ENCODE data around the gene ADK.
"Not testable (repeated sequence)": the region's sequence is repeated elsewhere in the genome, so short reads cannot be mapped to it uniquely, and the experiment has no call there.

ADK gene

GRCh38 chr10:74523199-74523598, 372.2 kb downstream of the ADK start:
- H3K9me3 Mint-ChIP-seq (ENCODE audit: low read depth): no peaks in the 10 kb centered on the region
- no peaks in the 10 kb centered on the region for H3K27me3 Mint-ChIP-seq
- peak overlapping the region; percentile 43 for H3K27ac Mint-ChIP-seq
- H3K4me1 Mint-ChIP-seq (ENCODE audit: low read depth): no peaks in the 10 kb centered on the region
- H3K36me3 Mint-ChIP-seq: peaks cover 20% of the 10 kb centered on the region
- H3K4me3 Mint-ChIP-seq: no peak overlapping the region

- Mint-ChIP-seq H3K27me3 (no peaks in the 10 kb centered on the region), H3K27ac (no peak overlapping the region), H3K36me3 (peaks cover 33% of the 10 kb centered on the region), H3K4me3 (no peak overlapping the region), H3K9me3 (ENCODE audit: low read depth) (no peaks in the 10 kb centered on the region), H3K4me1 (ENCODE audit: low read depth) (no peaks in the 10 kb centered on the region)
Measured at GRCh38 chr10:74525885-74526284, 374.9 kb downstream of the ADK start.

GRCh38 chr10:74527611-74528010, 376.6 kb downstream of the ADK start:
- H3K36me3 Mint-ChIP-seq: peaks cover 33% of the 10 kb centered on the region
- H3K4me1 Mint-ChIP-seq (ENCODE audit: low read depth); H3K4me3 Mint-ChIP-seq; H3K27me3 Mint-ChIP-seq; H3K27ac Mint-ChIP-seq; H3K9me3 Mint-ChIP-seq (ENCODE audit: low read depth): not testable (repeated sequence)

- Mint-ChIP-seq H3K4me1 (ENCODE audit: low read depth) (no peaks in the 10 kb centered on the region), H3K36me3 (peaks cover 28% of the 10 kb centered on the region), H3K27me3 (no peaks in the 10 kb centered on the region), H3K4me3 (no peak overlapping the region), H3K9me3 (ENCODE audit: low read depth) (no peaks in the 10 kb centered on the region), H3K27ac (no peak overlapping the region)
Measured at GRCh38 chr10:74529205-74529604, 378.2 kb downstream of the ADK start.

- H3K27me3 Mint-ChIP-seq: no peaks in the 10 kb centered on the region
- no peaks in the 10 kb centered on the region for H3K9me3 Mint-ChIP-seq (ENCODE audit: low read depth)
- H3K27ac Mint-ChIP-seq: no peak overlapping the region
- H3K36me3 Mint-ChIP-seq: peaks cover 29% of the 10 kb centered on the region
- no peak overlapping the region for H3K4me3 Mint-ChIP-seq
- no peaks in the 10 kb centered on the region for H3K4me1 Mint-ChIP-seq (ENCODE audit: low read depth)
Measured at GRCh38 chr10:74530981-74531380, 380.0 kb downstream of the ADK start.

GRCh38 chr10:74539317-74539716, 388.3 kb downstream of the ADK start:
- Mint-ChIP-seq H3K4me1 (ENCODE audit: low read depth) (peaks cover 15% of the 10 kb centered on the region), H3K36me3 (peaks cover 7% of the 10 kb centered on the region), H3K27ac (no peak overlapping the region), H3K9me3 (ENCODE audit: low read depth) (no peaks in the 10 kb centered on the region), H3K4me3 (no peak overlapping the region), H3K27me3 (no peaks in the 10 kb centered on the region)

- Mint-ChIP-seq H3K9me3 (ENCODE audit: low read depth) (no peaks in the 10 kb centered on the region), H3K4me3 (no peak overlapping the region), H3K4me1 (ENCODE audit: low read depth) (peaks cover 15% of the 10 kb centered on the region)
Measured at GRCh38 chr10:74541375-74541774, 390.4 kb downstream of the ADK start.

GRCh38 chr10:74542077-74542476, 391.1 kb downstream of the ADK start:
- Mint-ChIP-seq H3K9me3 (ENCODE audit: low read depth) (no peaks in the 10 kb centered on the region), H3K27me3 (no peaks in the 10 kb centered on the region), H3K27ac (no peak overlapping the region), H3K4me3 (no peak overlapping the region), H3K36me3 (peaks cover 4% of the 10 kb centered on the region), H3K4me1 (ENCODE audit: low read depth) (peaks cover 10% of the 10 kb centered on the region)

More at GRCh38 chr10:74541375-74541774, 390.4 kb downstream of the ADK start:
- Mint-ChIP-seq H3K27me3 (no peaks in the 10 kb centered on the region), H3K36me3 (peaks cover 7% of the 10 kb centered on the region), H3K27ac (no peak overlapping the region)

- Mint-ChIP-seq H3K27me3 (no peaks in the 10 kb centered on the region), H3K27ac (no peak overlapping the region), H3K4me3 (no peak overlapping the region), H3K36me3 (peaks cover 4% of the 10 kb centered on the region), H3K4me1 (ENCODE audit: low read depth) (peaks cover 10% of the 10 kb centered on the region), H3K9me3 (ENCODE audit: low read depth) (no peaks in the 10 kb centered on the region)
Measured at GRCh38 chr10:74543276-74543675, 392.3 kb downstream of the ADK start.

GRCh38 chr10:74544106-74544505, 393.1 kb downstream of the ADK start:
- Mint-ChIP-seq H3K4me1 (ENCODE audit: low read depth) (peaks cover 10% of the 10 kb centered on the region), H3K36me3 (peaks cover 4% of the 10 kb centered on the region), H3K27ac (no peak overlapping the region), H3K9me3 (ENCODE audit: low read depth) (no peaks in the 10 kb centered on the region), H3K4me3 (no peak overlapping the region), H3K27me3 (no peaks in the 10 kb centered on the region)

- H3K4me3 Mint-ChIP-seq: no peak overlapping the region
- no peak overlapping the region for H3K27ac Mint-ChIP-seq
- peaks cover 5% of the 10 kb centered on the region for H3K4me1 Mint-ChIP-seq (ENCODE audit: low read depth)
- no peaks in the 10 kb centered on the region for H3K27me3 Mint-ChIP-seq
- H3K9me3 Mint-ChIP-seq (ENCODE audit: low read depth): no peaks in the 10 kb centered on the region
- peaks cover 17% of the 10 kb centered on the region for H3K36me3 Mint-ChIP-seq
Measured at GRCh38 chr10:74548676-74549075, 397.7 kb downstream of the ADK start.

- H3K4me1 Mint-ChIP-seq (ENCODE audit: low read depth): peaks cover 8% of the 10 kb centered on the region
- H3K4me3 Mint-ChIP-seq: no peak overlapping the region
- H3K27ac Mint-ChIP-seq: no peak overlapping the region
- peaks cover 22% of the 10 kb centered on the region for H3K36me3 Mint-ChIP-seq
- H3K9me3 Mint-ChIP-seq (ENCODE audit: low read depth): no peaks in the 10 kb centered on the region
- H3K27me3 Mint-ChIP-seq: no peaks in the 10 kb centered on the region
Measured at GRCh38 chr10:74556072-74556705, 405.2 kb downstream of the ADK start.

GRCh38 chr10:74557098-74557497, 406.1 kb downstream of the ADK start:
- Mint-ChIP-seq H3K36me3 (peaks cover 22% of the 10 kb centered on the region), H3K27me3 (no peaks in the 10 kb centered on the region), H3K4me1 (ENCODE audit: low read depth) (peaks cover 8% of the 10 kb centered on the region), H3K4me3 (no peak overlapping the region), H3K9me3 (ENCODE audit: low read depth) (no peaks in the 10 kb centered on the region), H3K27ac (no peak overlapping the region)

GRCh38 chr10:74558403-74558802, 407.4 kb downstream of the ADK start:
- no peaks in the 10 kb centered on the region for H3K9me3 Mint-ChIP-seq (ENCODE audit: low read depth)
- H3K4me3 Mint-ChIP-seq: no peak overlapping the region
- H3K27ac Mint-ChIP-seq: peak overlapping the region; percentile 85
- H3K27me3 Mint-ChIP-seq: no peaks in the 10 kb centered on the region
- H3K36me3 Mint-ChIP-seq: peaks cover 13% of the 10 kb centered on the region
- peaks cover 8% of the 10 kb centered on the region for H3K4me1 Mint-ChIP-seq (ENCODE audit: low read depth)

- Mint-ChIP-seq H3K27ac (peak overlapping the region; percentile 85), H3K4me1 (ENCODE audit: low read depth) (peaks cover 8% of the 10 kb centered on the region), H3K4me3 (no peak overlapping the region), H3K9me3 (ENCODE audit: low read depth) (no peaks in the 10 kb centered on the region), H3K27me3 (no peaks in the 10 kb centered on the region), H3K36me3 (peaks cover 13% of the 10 kb centered on the region)
Measured at GRCh38 chr10:74558897-74559296, 407.9 kb downstream of the ADK start.

- H3K36me3 Mint-ChIP-seq: peaks cover 17% of the 10 kb centered on the region
- not testable (repeated sequence) for H3K9me3 Mint-ChIP-seq (ENCODE audit: low read depth); H3K4me3 Mint-ChIP-seq; H3K4me1 Mint-ChIP-seq (ENCODE audit: low read depth); H3K27ac Mint-ChIP-seq; H3K27me3 Mint-ChIP-seq
Measured at GRCh38 chr10:74568896-74569295, 417.9 kb downstream of the ADK start.
